ENCODE results near the gene PRODH2. TPM values are rescaled to one million over a fixed set of nuclear protein-coding genes. Genes with fewer than 3 reads are reported as not detected.
A peak's percentile ranks its signal among the peaks of the same experiment; 100 is the strongest.

Gene PRODH2
- total and polyA plus RNA-seq, 2 of the 13 experiments (the other 11 are each of a cell fraction or from before 2014, with no cell fraction given): 86.7 to 118 TPM

DNA sequence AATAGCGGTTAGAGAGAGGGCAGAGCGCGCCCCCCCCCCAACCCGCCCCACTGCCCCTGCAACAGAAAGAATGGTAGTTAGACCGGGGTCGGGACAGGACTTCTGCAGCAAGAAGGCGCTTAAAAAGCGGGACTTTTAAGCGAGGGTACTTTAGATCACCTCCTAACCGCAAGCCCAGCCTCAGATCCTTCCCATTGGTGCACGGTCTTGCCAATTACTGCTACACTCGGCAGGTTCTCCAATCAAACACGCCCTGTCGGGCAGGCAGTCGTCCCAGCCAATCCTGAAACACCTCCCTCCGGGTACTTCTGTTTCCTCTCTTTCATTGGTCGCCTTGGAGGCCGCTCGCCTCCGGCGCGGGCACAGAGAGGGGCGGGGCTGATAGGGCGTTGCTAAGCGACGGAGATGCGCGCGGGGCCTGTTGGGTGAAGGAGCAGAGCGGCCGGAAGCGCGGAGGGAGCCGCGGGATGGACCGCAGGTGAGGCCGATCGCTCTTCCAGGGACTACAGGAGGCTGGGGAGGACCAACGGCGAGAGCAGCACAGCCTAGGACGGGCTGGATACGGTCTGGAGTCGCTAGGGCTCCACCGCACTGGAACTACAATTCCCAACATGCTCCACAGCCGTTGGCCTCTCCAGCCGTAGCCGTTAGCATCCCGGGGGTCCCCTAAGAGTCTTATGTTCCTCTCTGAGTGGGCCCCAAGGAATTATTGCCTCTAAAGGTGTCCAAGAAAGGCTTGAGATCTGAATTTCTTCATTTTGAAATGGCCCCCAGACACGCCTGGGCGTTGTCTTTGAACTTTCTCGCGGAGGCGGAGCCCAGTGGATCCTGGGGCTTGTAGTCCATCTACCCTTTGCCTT, 54.7 kb downstream of the PRODH2 start, which contains the start of gene PROSER3 (continued):
- TF ChIP-seq TCF7 (IDR thresholded peaks at IDR 0.05; ENCODE audit: low read depth) (peak; percentile 50), ZC3H4 (CRISPR knock-in tag; IDR thresholded peaks at IDR 0.05; ENCODE audit: borderline replicate concordance) (no peak), GABPA (IDR thresholded peaks at IDR 0.05; ENCODE audit: low read depth, low read length) (peak; percentile 50), GABPA (CRISPR knock-in tag; IDR thresholded peaks at IDR 0.05; ENCODE audit: low read depth) (peak; percentile 79), ZNF180 (CRISPR knock-in tag; IDR thresholded peaks at IDR 0.05; ENCODE audit: borderline replicate concordance, low read depth) (0 out of 2 replicates have a peak, but pooled peaks have one; percentile 40), ZNF891 (CRISPR knock-in tag; IDR thresholded peaks at IDR 0.05) (peak; percentile 75; the same call in 1 of the 2 replicates), SRSF1 (optimal IDR thresholded peaks at IDR 0.05; ENCODE audit: low read depth, low read length) (peak; percentile 74), FOXP1 (IDR thresholded peaks at IDR 0.05) (no peak), FOXP1 (CRISPR knock-in tag; IDR thresholded peaks at IDR 0.05) (no peak), POLR2G (IDR thresholded peaks at IDR 0.05; ENCODE audit: low read depth, low read length) (peak; percentile 65), MIER3 (CRISPR knock-in tag; IDR thresholded peaks at IDR 0.05; ENCODE audit: borderline replicate concordance) (0 out of 2 replicates have a peak, but pooled peaks have one; percentile 17), RBM39 (IDR thresholded peaks at IDR 0.05; ENCODE audit: low read depth, low read length, poor library complexity, severe bottlenecking) (peak; percentile 61), ZNF713 (CRISPR knock-in tag; IDR thresholded peaks at IDR 0.05) (no peak), YEATS4 (CRISPR knock-in tag; IDR thresholded peaks at IDR 0.05; ENCODE audit: borderline replicate concordance) (0 out of 2 replicates have a peak, but pooled peaks have one; percentile 3), ZNF382 (CRISPR knock-in tag; IDR thresholded peaks at IDR 0.05; ENCODE audit: borderline replicate concordance) (no peak), RXRA (CRISPR knock-in tag; IDR thresholded peaks at IDR 0.05) (peak; percentile 29; the same call in 1 of the 2 replicates), ZNF17 (CRISPR knock-in tag; IDR thresholded peaks at IDR 0.05) (no peak), REXO4 (CRISPR knock-in tag; IDR thresholded peaks at IDR 0.05; ENCODE audit: borderline replicate concordance) (no peak), ZMYM4 (CRISPR knock-in tag; IDR thresholded peaks at IDR 0.05) (no peak), ZNF432 (CRISPR knock-in tag; IDR thresholded peaks at IDR 0.05; ENCODE audit: borderline replicate concordance) (no peak)
- TF ChIP-seq, protein P1, sequence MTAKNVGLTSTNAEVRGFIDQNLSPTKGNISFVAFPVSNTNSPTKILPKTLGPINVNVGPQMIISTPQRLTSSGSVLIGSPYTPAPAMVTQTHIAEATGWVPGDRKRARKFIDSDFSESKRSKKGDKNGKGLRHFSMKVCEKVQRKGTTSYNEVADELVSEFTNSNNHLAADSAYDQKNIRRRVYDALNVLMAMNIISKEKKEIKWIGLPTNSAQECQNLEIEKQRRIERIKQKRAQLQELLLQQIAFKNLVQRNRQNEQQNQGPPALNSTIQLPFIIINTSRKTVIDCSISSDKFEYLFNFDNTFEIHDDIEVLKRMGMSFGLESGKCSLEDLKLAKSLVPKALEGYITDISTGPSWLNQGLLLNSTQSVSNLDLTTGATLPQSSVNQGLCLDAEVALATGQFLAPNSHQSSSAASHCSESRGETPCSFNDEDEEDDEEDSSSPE (CRISPR knock-in tag; IDR thresholded peaks at IDR 0.05): peak; percentile 93
- TF ChIP-seq, protein P2, sequence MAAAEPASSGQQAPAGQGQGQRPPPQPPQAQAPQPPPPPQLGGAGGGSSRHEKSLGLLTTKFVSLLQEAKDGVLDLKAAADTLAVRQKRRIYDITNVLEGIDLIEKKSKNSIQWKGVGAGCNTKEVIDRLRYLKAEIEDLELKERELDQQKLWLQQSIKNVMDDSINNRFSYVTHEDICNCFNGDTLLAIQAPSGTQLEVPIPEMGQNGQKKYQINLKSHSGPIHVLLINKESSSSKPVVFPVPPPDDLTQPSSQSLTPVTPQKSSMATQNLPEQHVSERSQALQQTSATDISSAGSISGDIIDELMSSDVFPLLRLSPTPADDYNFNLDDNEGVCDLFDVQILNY (CRISPR knock-in tag; conservative IDR thresholded peaks at IDR 0.05): peak; percentile 39; the same call in 1 of the 2 replicates
- TF ChIP-seq, protein P3, sequence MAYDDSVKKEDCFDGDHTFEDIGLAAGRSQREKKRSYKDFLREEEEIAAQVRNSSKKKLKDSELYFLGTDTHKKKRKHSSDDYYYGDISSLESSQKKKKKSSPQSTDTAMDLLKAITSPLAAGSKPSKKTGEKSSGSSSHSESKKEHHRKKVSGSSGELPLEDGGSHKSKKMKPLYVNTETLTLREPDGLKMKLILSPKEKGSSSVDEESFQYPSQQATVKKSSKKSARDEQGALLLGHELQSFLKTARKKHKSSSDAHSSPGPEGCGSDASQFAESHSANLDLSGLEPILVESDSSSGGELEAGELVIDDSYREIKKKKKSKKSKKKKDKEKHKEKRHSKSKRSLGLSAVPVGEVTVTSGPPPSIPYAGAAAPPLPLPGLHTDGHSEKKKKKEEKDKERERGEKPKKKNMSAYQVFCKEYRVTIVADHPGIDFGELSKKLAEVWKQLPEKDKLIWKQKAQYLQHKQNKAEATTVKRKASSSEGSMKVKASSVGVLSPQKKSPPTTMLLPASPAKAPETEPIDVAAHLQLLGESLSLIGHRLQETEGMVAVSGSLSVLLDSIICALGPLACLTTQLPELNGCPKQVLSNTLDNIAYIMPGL (CRISPR knock-in tag; IDR thresholded peaks at IDR 0.05; ENCODE audit: borderline replicate concordance in 1 of 2, low read depth in 1 of 2): peak in 1 of 2 experiments; percentile 63; a peak in 1 of 4 replicates
- TF ChIP-seq, protein P4, sequence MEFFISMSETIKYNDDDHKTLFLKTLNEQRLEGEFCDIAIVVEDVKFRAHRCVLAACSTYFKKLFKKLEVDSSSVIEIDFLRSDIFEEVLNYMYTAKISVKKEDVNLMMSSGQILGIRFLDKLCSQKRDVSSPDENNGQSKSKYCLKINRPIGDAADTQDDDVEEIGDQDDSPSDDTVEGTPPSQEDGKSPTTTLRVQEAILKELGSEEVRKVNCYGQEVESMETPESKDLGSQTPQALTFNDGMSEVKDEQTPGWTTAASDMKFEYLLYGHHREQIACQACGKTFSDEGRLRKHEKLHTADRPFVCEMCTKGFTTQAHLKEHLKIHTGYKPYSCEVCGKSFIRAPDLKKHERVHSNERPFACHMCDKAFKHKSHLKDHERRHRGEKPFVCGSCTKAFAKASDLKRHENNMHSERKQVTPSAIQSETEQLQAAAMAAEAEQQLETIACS (CRISPR knock-in tag; IDR thresholded peaks at IDR 0.05): peak; percentile 62
